IMR-90 (cell line): ENCODE measurements around the gene TNFAIP8. TPM values are rescaled to one million over a fixed set of nuclear protein-coding genes. Genes with fewer than 3 reads are reported as not detected.

Experiments
- ATAC-seq: fragments of 200-7000 bp; cut with Tn5 transposase; 2 replicates; pipeline ENCODE4 v1.9.1; 2020; ENCODE audit warnings: low read depth, mild to moderate bottlenecking, moderate library complexity
- BruUV-seq: library from RNA; stranded (reverse); fragments of 400-500 nt; replicated peaks from 2 replicates; lab custom pipeline; 2021; lab: Mats Ljungman, UMichigan
- CTCF ChIA-PET: fragments of 300-600 bp; formaldehyde crosslinking; extraction: SDS; loops from one replicate; lab custom pipeline; 2021; ENCODE audit warnings: antibody characterized with exemption; lab: Yijun Ruan, JAX
- POLR2A ChIA-PET: fragments of 300-600 bp; sonication (Branson Sonifier 250); formaldehyde crosslinking; loops from one replicate; lab custom pipeline; 2022; ENCODE audit warnings: antibody characterized with exemption; ENCODE audit not compliant: unreplicated experiment; lab: Charles Lee
- DNase-seq: peaks from one replicate; pipeline ENCODE4 v3.0.0; 2013
- H2AFZ ChIP-seq: replicated peaks from 2 replicates; pipeline ENCODE3; 2013; ENCODE audit warnings: low read length, mild to moderate bottlenecking; ENCODE audit not compliant: poor library complexity
- H2AK5ac ChIP-seq: 2 replicates; pipeline ENCODE4 v1.6.1; 2013; ENCODE audit warnings: low read depth, low read length, inconsistent platforms
- H2AK9ac ChIP-seq: replicated peaks from 2 replicates; pipeline ENCODE3; 2013; ENCODE audit warnings: mild to moderate bottlenecking, low read depth, low read length, moderate library complexity; ENCODE audit not compliant: poor library complexity
- H2BK120ac ChIP-seq: 2 replicates; pipeline ENCODE4 v1.6.1; 2013; ENCODE audit warnings: low read depth, low read length, inconsistent platforms
- H2BK15ac ChIP-seq: 3 replicates; pipeline ENCODE4 v1.6.1; 2013; ENCODE audit warnings: low read depth, low read length, inconsistent platforms
- H2BK20ac ChIP-seq: 2 replicates; pipeline ENCODE4 v1.6.1; 2013; ENCODE audit warnings: low read depth, mild to moderate bottlenecking, inconsistent platforms, low read length, moderate library complexity
- H2BK5ac ChIP-seq: 2 replicates; pipeline ENCODE4 v1.6.1; 2013; ENCODE audit warnings: mild to moderate bottlenecking, low read depth, low read length, inconsistent platforms; ENCODE audit not compliant: poor library complexity, severe bottlenecking
- H3K14ac ChIP-seq: replicated peaks from 2 replicates; pipeline ENCODE4 v1.6.1; 2013; ENCODE audit warnings: low read depth, low read length, inconsistent platforms
- H3K18ac ChIP-seq: 2 replicates; pipeline ENCODE4 v1.6.1; 2013; ENCODE audit warnings: low read depth, low read length, control low read depth
- H3K23ac ChIP-seq: 2 replicates; pipeline ENCODE4 v1.6.1; 2013; ENCODE audit warnings: low read depth, low read length, inconsistent platforms
- H3K27ac ChIP-seq: 2 replicates; pipeline ENCODE4 v1.5.1; 2013; ENCODE audit warnings: mild to moderate bottlenecking, control low read depth, low read length; ENCODE audit not compliant: insufficient read depth
- H3K27me3 ChIP-seq: 2 replicates; pipeline ENCODE4 v1.6.1; 2013; ENCODE audit warnings: low read length; ENCODE audit not compliant: control insufficient read depth, insufficient read depth
- H3K36me3 ChIP-seq: 2 replicates; pipeline ENCODE4 v1.6.1; 2013; ENCODE audit warnings: low read length, mixed read lengths; ENCODE audit not compliant: control insufficient read depth, insufficient read depth
- H3K4ac ChIP-seq: 2 replicates; pipeline ENCODE4 v1.6.1; 2013; ENCODE audit warnings: low read depth, low read length, inconsistent platforms
- H3K4me1 ChIP-seq: 2 replicates; pipeline ENCODE4 v1.6.1; 2013; ENCODE audit warnings: low read length, mixed read lengths; ENCODE audit not compliant: control insufficient read depth, insufficient read depth
- H3K4me2 ChIP-seq: 2 replicates; pipeline ENCODE4 v1.6.1; 2013; ENCODE audit warnings: low read depth, mild to moderate bottlenecking, control low read depth, low read length, moderate library complexity
- H3K4me3 ChIP-seq: 2 replicates; pipeline ENCODE4 v1.5.1; 2013; ENCODE audit warnings: low read depth, mild to moderate bottlenecking, control low read depth, low read length, moderate library complexity; ENCODE audit not compliant: insufficient read depth
- H3K56ac ChIP-seq: 2 replicates; pipeline ENCODE4 v1.6.1; 2013; ENCODE audit warnings: low read length, inconsistent platforms; ENCODE audit not compliant: insufficient read depth; ENCODE audit errors: extremely low read depth
- H3K79me1 ChIP-seq, 2 experiments: 2 replicates each; pipeline ENCODE4 v1.6.1; 2013; ENCODE audit warnings: low read length in 2 of 2, inconsistent platforms in 1 of 2, low read depth in 1 of 2
- H3K9ac ChIP-seq: 2 replicates; pipeline ENCODE4 v1.6.1; 2013; ENCODE audit warnings: low read depth, low read length, control low read depth
- H3K9me1 ChIP-seq: 2 replicates; pipeline ENCODE4 v1.6.1; 2013; ENCODE audit warnings: low read length, inconsistent platforms; ENCODE audit not compliant: insufficient read depth
- H3K9me3 ChIP-seq: 2 replicates; pipeline ENCODE4 v1.6.1; 2013; ENCODE audit warnings: low read length; ENCODE audit not compliant: control insufficient read depth, insufficient read depth
- H4K20me1 ChIP-seq: 2 replicates; pipeline ENCODE4 v1.6.1; 2013; ENCODE audit warnings: low read length, inconsistent platforms; ENCODE audit not compliant: insufficient read depth
- H4K5ac ChIP-seq: 2 replicates; pipeline ENCODE4 v1.6.1; 2013; ENCODE audit warnings: mild to moderate bottlenecking, low read depth, low read length, control low read depth
- H4K8ac ChIP-seq, 2 experiments: 2 replicates each; pipeline ENCODE4 v1.6.1; 2013; ENCODE audit warnings: low read depth in 2 of 2, low read length in 2 of 2, control low read depth in 1 of 2, inconsistent platforms in 1 of 2
- H4K91ac ChIP-seq: 2 replicates; pipeline ENCODE4 v1.6.1; 2013; ENCODE audit warnings: low read depth, low read length, inconsistent platforms; ENCODE audit not compliant: insufficient read depth
- BHLHE40 ChIP-seq: fragments of 150-350 bp; IDR thresholded peaks from 2 replicates; pipeline ENCODE4 v1.6.1; 2016; ENCODE audit warnings: mild to moderate bottlenecking, low read depth, low read length
- CEBPB ChIP-seq: IDR thresholded peaks from 2 replicates; pipeline ENCODE4 v1.6.1; 2012; ENCODE audit warnings: low read depth, low read length, improper control_type of control experiment
- CHD1 ChIP-seq: IDR thresholded peaks from 2 replicates; pipeline ENCODE4 v1.6.1; 2012; ENCODE audit warnings: low read depth, low read length, improper control_type of control experiment
- FOS ChIP-seq: fragments of 150-350 bp; IDR thresholded peaks from 2 replicates; pipeline ENCODE4 v1.6.1; 2016; ENCODE audit warnings: low read depth, low read length
- MAFK ChIP-seq: IDR thresholded peaks from 2 replicates; pipeline ENCODE4 v1.6.1; 2012; ENCODE audit warnings: low read depth, low read length, improper control_type of control experiment
- MAZ ChIP-seq: IDR thresholded peaks from 2 replicates; pipeline ENCODE4 v1.6.1; 2012; ENCODE audit warnings: low read depth, mild to moderate bottlenecking, low read length, improper control_type of control experiment, moderate library complexity, borderline replicate concordance
- MXI1 ChIP-seq: IDR thresholded peaks from 2 replicates; pipeline ENCODE4 v1.6.1; 2012; ENCODE audit warnings: low read depth, mild to moderate bottlenecking, low read length, moderate library complexity, borderline replicate concordance
- NFE2L2 ChIP-seq: fragments of 150-350 bp; IDR thresholded peaks from 2 replicates; pipeline ENCODE4 v1.6.1; 2016; ENCODE audit warnings: low read depth, mild to moderate bottlenecking, low read length
- POLR2A ChIP-seq: IDR thresholded peaks from 2 replicates; pipeline ENCODE4 v1.6.1; 2012; ENCODE audit warnings: mild to moderate bottlenecking, low read depth, low read length
- RAD21 ChIP-seq: IDR thresholded peaks from 2 replicates; pipeline ENCODE4 v1.6.1; 2012; ENCODE audit warnings: low read length, improper control_type of control experiment
- RFX5 ChIP-seq: IDR thresholded peaks from 2 replicates; pipeline ENCODE4 v1.8.0; 2012; ENCODE audit warnings: low read depth, mild to moderate bottlenecking, low read length, moderate library complexity
- SMC3 ChIP-seq: fragments of 150-350 bp; IDR thresholded peaks from 2 replicates; pipeline ENCODE4 v1.6.1; 2016; ENCODE audit warnings: low read depth, mild to moderate bottlenecking, antibody characterized with exemption, low read length, moderate library complexity
- WGBS, 2 experiments: methylation state at CpG; one replicate each; pipeline versions ENCODE4 v1.1.5 to v1.1.7; 2013; ENCODE audit warnings: missing lambda C conversion rate in 2 of 2; ENCODE audit not compliant: insufficient read length in 1 of 2; ENCODE audit errors: extremely low coverage in 2 of 2; 5-methylcytosine and 5-hydroxymethylcytosine counted together
- dilution Hi-C: fragments of 300-500 bp; cut with HindIII; formaldehyde crosslinking; loops from one replicate; pipeline ENCODE4 v1.14.3; 2018; ENCODE audit warnings: low sequenced_read_pairs; ENCODE audit not compliant: unreplicated experiment
- in situ Hi-C: fragments of 300-500 bp; cut with MboI; formaldehyde crosslinking; loops from 3 replicates; pipeline ENCODE4 v1.14.3; 2019; ENCODE audit warnings: low sequenced_read_pairs, inconsistent platforms, mixed read lengths
- intact Hi-C: fragments of 100-400 bp; cut with micrococcal nuclease; formaldehyde crosslinking; loops from 2 replicates; pipeline ENCODE4 v1.10.0; 2022
- polyA plus RNA-seq, 3 experiments: library from polyadenylated mRNA; depleted of rRNA; stranded (reverse); fragments of >200 nt; gene quantifications; 2 replicates each; pipeline ENCODE4 v1.2.3, GENCODE V29; 2012; ENCODE audit warnings: low replicate concordance in 1 of 3
- total RNA-seq: library from RNA; depleted of rRNA; stranded (reverse); fragments of >200 nt; gene quantifications from 2 replicates; pipeline ENCODE4 v1.2.3, GENCODE V29; 2012
- TF ChIP-seq, protein P1 (sequence below): fragments of 150-350 bp; IDR thresholded peaks from 2 replicates; pipeline ENCODE4 v1.6.1; 2017; ENCODE audit warnings: mild to moderate bottlenecking, antibody characterized with exemption, low read length, low read depth
- TF ChIP-seq, protein P2 (sequence below): fragments of 150-350 bp; IDR thresholded peaks from 2 replicates; pipeline ENCODE4 v1.6.1; 2016; ENCODE audit warnings: low read depth, mild to moderate bottlenecking, low read length, moderate library complexity, borderline replicate concordance

The TNFAIP8 gene
- total and polyA plus RNA-seq, 2 of the 4 experiments (the other 2 are of a cell fraction) = 20.3 to 29.9 TPM

DNA sequence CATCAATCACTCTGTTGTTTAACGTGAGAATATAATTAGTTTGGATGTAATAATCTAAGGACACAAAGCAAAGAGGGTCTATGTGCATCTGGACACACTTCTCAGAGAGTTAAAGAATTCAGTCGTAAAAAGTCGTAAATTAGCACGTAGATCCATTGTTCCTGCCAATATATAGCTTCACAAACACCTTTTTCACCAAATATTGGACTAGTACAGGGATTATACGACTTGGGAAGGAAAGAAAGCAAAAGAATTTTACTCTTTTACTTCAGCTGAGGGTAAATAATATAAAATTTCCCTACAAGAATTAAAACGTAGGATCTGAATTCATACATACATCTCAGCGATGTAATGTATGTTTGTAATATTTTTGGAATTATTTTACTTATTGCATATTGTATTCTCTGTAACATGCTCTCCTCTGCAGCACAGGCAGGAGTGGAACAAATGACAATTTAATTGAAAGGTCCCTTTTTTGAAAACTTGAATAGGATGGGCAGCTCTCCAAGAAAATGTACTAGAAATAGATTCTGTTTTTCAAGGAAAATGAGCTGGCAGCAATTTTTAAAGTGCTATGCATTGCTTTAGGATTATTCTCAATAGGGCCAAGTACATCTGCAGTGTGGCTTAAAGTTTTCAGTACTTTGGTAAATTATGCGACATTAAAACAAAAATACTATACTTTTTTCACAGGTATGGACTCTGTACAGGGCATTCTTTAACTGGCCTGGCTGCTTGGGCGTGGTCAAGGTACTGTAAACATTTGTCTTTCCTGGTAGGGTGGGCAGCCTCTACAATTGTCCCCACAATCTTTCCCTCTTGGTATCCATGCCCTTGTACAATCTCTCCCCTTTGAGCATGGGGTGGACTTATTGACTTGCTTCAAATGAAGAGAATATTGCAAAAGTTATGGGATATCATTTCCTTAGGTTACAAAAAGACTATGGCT is 56.7 kb downstream of the TNFAIP8 start:
- peaks cover 4% of the 10 kb centered on the region for H3K27me3 ChIP-seq
- H3K27ac ChIP-seq = no peak overlapping the region
- no peak overlapping the region for H3K56ac ChIP-seq
- intact Hi-C loops (loop anchor here (1.0 kb wide), 5 partner anchors 56 to 424 kb away; partner anchors contain the start of genes DTWD2 and TNFAIP8), dilution Hi-C loops (no loop called here), in situ Hi-C loops (loop anchor here (5.0 to 10.0 kb wide), 2 partner anchors 388 to 425 kb away; partner anchors contain the start of gene DTWD2)
- H2BK120ac ChIP-seq = no peak overlapping the region
- H3K9me3 ChIP-seq = no peaks in the 10 kb centered on the region
- no peak overlapping the region for H4K5ac ChIP-seq
- no peaks in the 10 kb centered on the region for H3K79me1 ChIP-seq
- H2AK5ac ChIP-seq = no peak overlapping the region
- no peak overlapping the region for H3K18ac ChIP-seq
- no peak overlapping the region for H2BK5ac ChIP-seq
- no peak for DNase-seq
- CTCF ChIA-PET = interaction anchor here (0.6 to 3.2 kb wide), 24 partner anchors 10 to 424 kb away, joined by 3 to 31 read pairs (median 4); partner anchors contain the start of genes DMXL1, DTWD2 and TNFAIP8
- H2AFZ ChIP-seq = no peak overlapping the region
- no peak overlapping the region for H4K91ac ChIP-seq
- no peak overlapping the region for H3K4ac ChIP-seq
- ATAC-seq = no peak
- no peak overlapping the region for H4K8ac ChIP-seq
- H3K4me3 ChIP-seq = no peak overlapping the region; the same call in 1 of the 2 replicates
- H3K9ac ChIP-seq = no peak overlapping the region
- BruUV-seq = no TSS peak
- no peak overlapping the region for H2AK9ac ChIP-seq
- H3K4me2 ChIP-seq = no peak overlapping the region
- H2BK15ac ChIP-seq = no peak overlapping the region
- H3K9me1 ChIP-seq = peaks cover 3% of the 10 kb centered on the region; the same call in 1 of the 2 replicates
- H4K20me1 ChIP-seq = no peaks in the 10 kb centered on the region
- peaks cover 2% of the 10 kb centered on the region for H3K4me1 ChIP-seq
- no peak overlapping the region for H2BK20ac ChIP-seq
- H3K14ac ChIP-seq = no peak overlapping the region
- POLR2A ChIA-PET = no interaction called here
- H3K36me3 ChIP-seq = no peaks in the 10 kb centered on the region
- H3K23ac ChIP-seq = no peak overlapping the region
- WGBS, 2 experiments = no CpG with 5 or more reads among the region's 9 CpGs
- TF ChIP-seq RFX5 (no peak), BHLHE40 (no peak), CHD1 (no peak), MXI1 (no peak), RAD21 (no peak), POLR2A (no peak), FOS (no peak), MAFK (no peak), CEBPB (no peak), SMC3 (no peak), MAZ (no peak), NFE2L2 (no peak)
- TF ChIP-seq, protein P1, sequence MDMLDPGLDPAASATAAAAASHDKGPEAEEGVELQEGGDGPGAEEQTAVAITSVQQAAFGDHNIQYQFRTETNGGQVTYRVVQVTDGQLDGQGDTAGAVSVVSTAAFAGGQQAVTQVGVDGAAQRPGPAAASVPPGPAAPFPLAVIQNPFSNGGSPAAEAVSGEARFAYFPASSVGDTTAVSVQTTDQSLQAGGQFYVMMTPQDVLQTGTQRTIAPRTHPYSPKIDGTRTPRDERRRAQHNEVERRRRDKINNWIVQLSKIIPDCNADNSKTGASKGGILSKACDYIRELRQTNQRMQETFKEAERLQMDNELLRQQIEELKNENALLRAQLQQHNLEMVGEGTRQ = no peak
- TF ChIP-seq, protein P2, sequence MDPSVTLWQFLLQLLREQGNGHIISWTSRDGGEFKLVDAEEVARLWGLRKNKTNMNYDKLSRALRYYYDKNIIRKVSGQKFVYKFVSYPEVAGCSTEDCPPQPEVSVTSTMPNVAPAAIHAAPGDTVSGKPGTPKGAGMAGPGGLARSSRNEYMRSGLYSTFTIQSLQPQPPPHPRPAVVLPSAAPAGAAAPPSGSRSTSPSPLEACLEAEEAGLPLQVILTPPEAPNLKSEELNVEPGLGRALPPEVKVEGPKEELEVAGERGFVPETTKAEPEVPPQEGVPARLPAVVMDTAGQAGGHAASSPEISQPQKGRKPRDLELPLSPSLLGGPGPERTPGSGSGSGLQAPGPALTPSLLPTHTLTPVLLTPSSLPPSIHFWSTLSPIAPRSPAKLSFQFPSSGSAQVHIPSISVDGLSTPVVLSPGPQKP = no peak
